Measurements from ENCODE around the gene PAXX. TPM values are rescaled to one million over a fixed set of nuclear protein-coding genes. Genes with fewer than 3 reads are reported as not detected.

PAXX gene
- total and polyA plus RNA-seq, 12 donors: 12.7 to 131 (median 17.1) TPM

GRCh38 chr9:136951541-136952320 lies 40.5 kb upstream of the PAXX start, which contains the start of gene LCN12:
TSS of gene LCN12 (plus strand) at chr9:136952273. CDS start at chr9:136952328, 55 bp downstream.
- WGBS, 2 donors: 77 to 80% methylated on average over 14 of the region's 14 CpGs
- no peaks in the 10 kb centered on the region for H3K9me3 ChIP-seq
- TF ChIP-seq CTCF (IDR thresholded peaks at IDR 0.05): no peak
- peak in 1 of 2 donors; percentile 20 for DNase-seq
- no peak for ATAC-seq
- peak within 1 kb of the TSS in 9 of 10 donors; percentile 44 to 97 (median 93) for H3K27ac ChIP-seq
- no peaks in the 10 kb centered on the region for H3K36me3 ChIP-seq
- no peak within 1 kb of the TSS for H3K4me3 ChIP-seq
- peaks cover 19 to 61% (median 29%) of the 10 kb centered on the region in 9 donors for H3K4me1 ChIP-seq
- H3K27me3 ChIP-seq: no peaks in the 10 kb centered on the region
- intact Hi-C loops (cut with DNase I): loop anchor here in 2 of 10 donors (2.0 kb wide), 2 partner anchors 27 to 77 kb away; partner anchors contain the start of gene ABCA2 (in 1 of the 2)

- Histone ChIP-seq H3K4me3 (no peak overlapping the region), H3K9me3 (no peaks in the 10 kb centered on the region), H3K4me1 (peaks cover 19 to 55% (median 28%) of the 10 kb centered on the region in 9 donors), H3K36me3 (no peaks in the 10 kb centered on the region), H3K27ac (peak overlapping the region in 9 of 10 donors; percentile 5 to 97 (median 90)), H3K27me3 (no peaks in the 10 kb centered on the region)
- TF ChIP-seq CTCF (IDR thresholded peaks at IDR 0.05): no peak
- intact Hi-C loops (cut with DNase I): no loop called here
- WGBS, 2 donors: 50 to 58% methylated on average over 11 to 15 of the region's 15 CpGs
- DNase-seq: peak in 1 of 2 donors; percentile 42
- ATAC-seq: peak in 2 of 8 donors; percentile 1 to 4
Observed at GRCh38 chr9:136952321-136952850, 39.8 kb upstream of the PAXX start.

DNA sequence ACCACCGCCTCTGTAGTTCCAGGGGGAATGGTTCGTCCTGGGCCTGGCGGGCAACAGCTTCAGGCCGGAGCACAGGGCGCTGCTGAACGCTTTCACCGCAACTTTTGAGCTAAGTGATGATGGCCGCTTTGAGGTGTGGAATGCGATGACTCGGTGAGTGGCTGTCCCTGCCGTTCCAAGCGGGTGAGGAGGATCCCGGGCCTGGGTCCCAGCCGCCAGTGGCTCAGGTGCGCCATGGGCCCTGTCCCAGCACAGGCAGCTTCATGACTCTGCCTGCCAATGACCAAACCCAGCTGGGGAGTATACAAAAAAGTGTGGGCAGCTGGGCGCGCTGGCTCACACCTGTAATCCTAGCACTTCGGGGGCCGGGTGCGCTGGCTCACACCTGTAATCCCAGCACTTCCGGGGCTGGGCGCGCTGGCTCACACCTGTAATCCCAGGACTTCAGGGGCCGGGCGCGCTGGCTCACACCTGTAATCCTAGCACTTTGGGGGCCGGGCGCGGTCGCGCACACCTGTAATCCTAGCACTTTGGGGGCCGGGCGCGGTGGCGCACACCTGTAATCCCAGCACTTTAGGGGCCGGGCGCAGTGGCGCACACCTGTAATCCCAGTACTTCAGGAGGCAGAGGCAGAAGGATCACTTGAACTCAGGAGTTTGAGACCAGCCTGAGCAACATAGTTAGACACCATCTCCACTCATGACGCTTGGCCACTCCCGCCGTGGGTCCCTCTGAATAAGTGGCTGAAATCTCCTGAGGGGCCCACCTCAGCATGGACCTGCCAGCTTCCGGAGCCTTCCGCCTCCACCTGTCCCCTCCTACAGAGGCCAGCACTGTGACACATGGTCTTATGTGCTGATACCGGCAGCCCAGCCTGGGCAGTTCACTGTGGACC lies 39.1 kb upstream of the PAXX start:
- WGBS, 2 donors: 79 to 84% methylated on average over 41 to 44 of the region's 44 CpGs
- intact Hi-C loops (cut with DNase I): no loop called here
- TF ChIP-seq CTCF (IDR thresholded peaks at IDR 0.05): no peak
- Histone ChIP-seq H3K4me3 (no peak overlapping the region), H3K27me3 (no peaks in the 10 kb centered on the region), H3K9me3 (no peaks in the 10 kb centered on the region), H3K36me3 (no peaks in the 10 kb centered on the region), H3K4me1 (peaks cover 15 to 47% (median 21%) of the 10 kb centered on the region in 9 donors), H3K27ac (peak overlapping the region in 9 of 10 donors; percentile 5 to 97 (median 90))
- ATAC-seq (no peak), DNase-seq (peak in 1 of 2 donors; percentile 11)

DNA sequence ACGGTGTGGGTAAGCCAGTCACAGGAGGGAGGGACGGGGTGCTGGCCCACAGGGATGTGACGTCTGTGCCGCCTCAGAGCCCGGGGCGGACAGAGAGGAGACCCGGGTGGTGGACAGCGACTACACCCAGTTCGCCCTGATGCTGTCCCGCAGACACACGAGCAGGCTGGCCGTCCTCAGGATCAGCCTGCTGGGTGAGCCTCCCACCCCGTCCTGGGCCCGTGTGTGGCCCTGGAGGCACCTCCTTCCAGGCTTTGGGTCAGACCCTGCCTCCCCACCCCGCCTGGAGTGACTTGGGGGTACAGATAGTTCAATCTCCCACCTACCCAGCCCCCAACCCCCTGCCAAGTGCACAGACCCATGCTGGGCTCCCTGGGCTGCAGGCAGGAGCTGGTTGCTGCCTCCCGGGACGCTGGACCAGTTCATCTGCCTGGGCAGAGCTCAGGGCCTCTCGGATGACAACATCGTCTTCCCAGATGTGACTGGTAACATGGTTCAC lies 38.4 kb upstream of the PAXX start:
- H3K27me3 ChIP-seq: no peaks in the 10 kb centered on the region
- WGBS, 2 donors: 83 to 85% methylated on average over 19 of the region's 19 CpGs
- intact Hi-C loops (cut with DNase I): no loop called here
- peak in 1 of 2 donors; percentile 11 for DNase-seq
- H3K9me3 ChIP-seq: no peaks in the 10 kb centered on the region
- no peak overlapping the region for H3K4me3 ChIP-seq
- peaks cover 13 to 40% (median 15%) of the 10 kb centered on the region in 9 donors for H3K4me1 ChIP-seq
- TF ChIP-seq CTCF (IDR thresholded peaks at IDR 0.05): no peak
- no peaks in the 10 kb centered on the region for H3K36me3 ChIP-seq
- no peak for ATAC-seq
- no peak overlapping the region for H3K27ac ChIP-seq

Measured in heart right ventricle (tissue), 16 donors.